ENCODE measurements around the gene PABPN1L.

DNA sequence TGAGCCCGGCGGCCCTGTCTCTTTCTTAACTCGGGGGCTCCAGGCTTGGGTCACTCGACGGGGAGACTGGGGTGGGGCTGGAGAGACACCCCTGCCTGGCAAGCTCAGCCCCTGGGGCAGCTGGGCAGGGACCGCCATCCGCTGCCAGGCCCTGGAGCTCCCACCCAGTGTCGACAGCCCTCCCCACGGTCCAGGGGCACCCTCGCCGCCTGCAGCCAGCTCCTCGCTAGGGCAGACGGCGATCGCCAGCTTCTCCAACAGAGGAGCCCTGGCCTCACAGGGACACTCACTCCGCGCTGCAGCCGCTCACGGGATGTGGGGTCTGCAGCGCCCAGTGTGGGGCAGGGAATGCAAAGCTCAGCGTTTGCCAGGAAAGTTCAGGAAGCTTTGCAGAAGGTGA lies 38.7 kb downstream of the PABPN1L start:
- TF ChIP-seq, protein P1, sequence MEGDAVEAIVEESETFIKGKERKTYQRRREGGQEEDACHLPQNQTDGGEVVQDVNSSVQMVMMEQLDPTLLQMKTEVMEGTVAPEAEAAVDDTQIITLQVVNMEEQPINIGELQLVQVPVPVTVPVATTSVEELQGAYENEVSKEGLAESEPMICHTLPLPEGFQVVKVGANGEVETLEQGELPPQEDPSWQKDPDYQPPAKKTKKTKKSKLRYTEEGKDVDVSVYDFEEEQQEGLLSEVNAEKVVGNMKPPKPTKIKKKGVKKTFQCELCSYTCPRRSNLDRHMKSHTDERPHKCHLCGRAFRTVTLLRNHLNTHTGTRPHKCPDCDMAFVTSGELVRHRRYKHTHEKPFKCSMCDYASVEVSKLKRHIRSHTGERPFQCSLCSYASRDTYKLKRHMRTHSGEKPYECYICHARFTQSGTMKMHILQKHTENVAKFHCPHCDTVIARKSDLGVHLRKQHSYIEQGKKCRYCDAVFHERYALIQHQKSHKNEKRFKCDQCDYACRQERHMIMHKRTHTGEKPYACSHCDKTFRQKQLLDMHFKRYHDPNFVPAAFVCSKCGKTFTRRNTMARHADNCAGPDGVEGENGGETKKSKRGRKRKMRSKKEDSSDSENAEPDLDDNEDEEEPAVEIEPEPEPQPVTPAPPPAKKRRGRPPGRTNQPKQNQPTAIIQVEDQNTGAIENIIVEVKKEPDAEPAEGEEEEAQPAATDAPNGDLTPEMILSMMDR (IDR thresholded peaks at IDR 0.05; ENCODE audit: low read depth, low read length, poor library complexity, severe bottlenecking): no peak
- no peak for TF ChIP-seq EZH2phosphoT487 (IDR thresholded peaks at IDR 0.05; ENCODE audit: borderline replicate concordance, low read length)

Data from DOHH2 (cell line).